HG03469 (cell line): ENCODE data around the gene CAMTA2.

Experiments
- ATAC-seq: cut with Tn5 transposase; IDR thresholded peaks from one replicate; pipeline ENCODE4 v1.9.1; 2021; ENCODE audit warnings: mild to moderate bottlenecking, moderate library complexity, moderate number of reproducible peaks; ENCODE audit not compliant: unreplicated experiment

The CAMTA2 gene

DNA sequence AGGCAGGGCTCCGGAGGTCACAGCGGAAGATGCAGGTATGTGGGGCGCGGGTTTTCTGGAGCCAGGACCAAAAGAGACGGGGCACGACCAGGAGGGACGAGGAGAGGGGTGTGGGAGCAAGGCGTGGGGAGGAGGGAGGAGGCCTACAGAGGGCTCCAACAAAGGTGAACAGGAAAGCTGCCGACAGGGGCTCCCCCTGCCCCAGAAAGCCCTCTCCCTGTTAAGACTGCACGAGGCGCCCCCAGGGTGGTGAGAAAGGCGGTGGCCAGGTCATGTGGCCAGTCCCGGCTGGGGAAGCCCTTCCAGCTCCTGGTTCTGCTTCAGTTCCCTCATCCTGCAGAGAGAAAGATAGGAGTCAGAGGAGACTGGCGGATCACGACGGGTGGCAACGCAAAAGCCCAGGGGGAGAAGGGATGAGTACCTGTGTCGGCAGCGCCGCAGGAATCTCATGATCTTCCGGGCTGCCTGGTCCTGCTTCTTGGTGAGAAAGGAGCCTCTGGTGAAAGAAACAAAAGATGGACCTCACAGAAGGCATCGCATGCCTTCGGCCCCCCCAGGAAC, 18.9 kb downstream of the CAMTA2 start:
- ATAC-seq: no peak

DNA sequence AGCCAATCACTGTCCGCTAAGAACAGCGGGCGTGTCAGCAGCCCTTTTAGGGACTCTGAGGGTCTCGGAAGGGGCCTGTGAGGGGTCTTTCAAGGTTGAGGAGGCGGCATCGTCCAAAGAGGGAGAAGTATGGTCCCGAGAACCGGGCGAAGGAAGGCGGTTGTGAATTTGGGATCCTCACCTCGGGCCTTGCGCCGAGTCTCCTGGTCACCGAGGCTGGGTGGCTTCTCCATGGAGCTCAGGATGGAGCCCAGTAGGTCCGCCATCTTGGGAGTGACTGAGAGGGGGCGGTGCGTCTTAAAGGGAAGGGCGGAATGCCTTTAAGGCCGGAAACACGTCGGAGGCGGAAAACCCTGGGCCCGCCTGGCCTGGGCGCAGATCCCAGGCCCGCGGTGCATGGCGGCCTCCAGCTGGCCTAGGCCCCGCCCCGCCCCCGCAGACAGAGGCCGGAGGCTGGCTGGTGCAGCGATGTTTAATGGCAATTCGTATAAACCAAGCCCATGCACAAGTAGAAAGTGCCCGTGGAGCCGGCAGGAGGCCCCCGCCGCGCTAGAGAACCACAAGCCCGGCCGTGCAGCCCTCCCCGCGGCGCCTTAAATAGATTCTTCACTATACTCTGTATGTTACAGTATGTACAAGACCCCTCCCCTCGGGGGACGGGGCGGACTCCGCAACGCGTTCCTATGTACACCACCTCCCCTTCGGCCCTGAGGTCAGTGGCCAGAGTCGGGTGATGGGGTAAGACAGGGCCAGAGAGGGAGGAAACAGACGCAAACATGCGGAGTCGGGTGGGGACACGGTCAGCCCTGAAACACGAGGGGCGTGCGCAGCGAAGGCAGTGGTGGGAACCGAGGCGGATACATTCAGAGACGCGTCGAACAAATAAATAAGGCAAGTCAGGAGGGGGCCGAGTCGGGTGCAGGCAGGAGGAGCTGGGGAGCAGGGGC, 19.7 kb downstream of the CAMTA2 start, which contains the start of gene SPAG7:
Gene SPAG7 (minus strand): TSS at position 279 of the 947 bp plus-strand sequence. CDS start 13 bp downstream, at position 266.
- ATAC-seq: peak; percentile 32

DNA sequence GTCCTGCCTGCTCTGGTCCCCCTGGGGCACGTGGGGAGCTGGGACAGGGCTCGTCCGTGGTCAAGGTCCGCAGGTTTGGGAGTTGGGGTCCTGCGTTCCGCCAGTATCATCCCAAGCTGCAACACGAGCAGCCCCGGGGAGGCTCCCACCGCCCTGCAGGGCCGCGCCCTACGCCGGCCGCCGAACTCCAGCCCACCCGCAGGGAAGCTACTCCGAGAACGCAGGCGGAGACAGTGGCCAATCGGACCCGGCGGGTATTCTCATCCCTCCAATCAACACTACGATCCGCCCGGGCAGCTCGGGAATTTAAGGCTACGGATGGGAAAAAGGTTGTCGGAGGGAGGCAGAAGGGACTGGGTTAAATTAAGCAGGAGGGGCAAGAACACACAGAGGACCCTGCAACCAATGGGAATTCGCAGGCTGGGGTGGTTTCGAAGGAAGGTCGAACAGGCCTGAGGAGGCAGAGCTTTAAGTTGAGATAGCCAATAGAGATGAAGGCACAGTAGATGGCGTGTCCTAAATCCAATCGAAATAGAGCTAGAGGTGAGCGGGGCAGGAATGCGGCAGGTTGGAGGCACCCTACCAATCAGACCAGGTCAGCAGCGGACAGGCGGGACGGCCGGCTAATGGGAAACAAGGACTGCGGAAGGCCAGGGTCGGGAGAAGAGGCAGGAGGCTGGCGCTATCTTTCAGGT, 20.5 kb downstream of the CAMTA2 start:
- ATAC-seq: peak; percentile 67

DNA sequence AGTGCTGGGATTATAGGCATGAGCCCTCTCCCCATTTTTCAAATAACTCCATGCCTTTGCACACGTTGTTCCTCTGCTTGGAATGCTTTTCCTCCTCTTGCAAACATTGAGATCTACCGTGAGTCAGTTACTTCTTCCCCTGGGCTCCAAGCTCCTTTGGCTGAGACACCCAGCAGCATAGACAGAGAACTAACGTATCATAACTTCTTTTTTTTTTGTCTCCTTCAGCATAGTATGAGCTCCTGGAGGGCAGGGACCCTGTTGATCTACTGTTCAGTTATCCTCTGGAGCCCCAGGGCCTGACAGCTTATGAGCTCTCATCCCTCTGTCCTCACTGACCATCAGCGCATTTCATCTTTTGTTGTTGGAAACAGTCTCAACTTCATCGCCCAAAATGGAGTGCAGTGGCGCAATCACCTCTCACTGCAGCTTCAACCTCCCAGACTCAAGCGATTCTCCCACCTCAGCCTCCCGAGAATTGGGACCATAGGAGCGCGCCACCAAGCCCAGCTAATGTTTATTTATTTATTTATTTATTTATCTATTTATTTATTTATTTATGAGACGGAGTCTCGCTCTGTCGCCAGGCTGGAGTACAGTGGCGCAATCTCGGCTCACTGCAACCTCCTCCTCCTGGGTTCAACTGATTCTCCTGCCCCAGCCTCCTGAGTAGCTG, 22.0 kb downstream of the CAMTA2 start:
- no peak for ATAC-seq

DNA sequence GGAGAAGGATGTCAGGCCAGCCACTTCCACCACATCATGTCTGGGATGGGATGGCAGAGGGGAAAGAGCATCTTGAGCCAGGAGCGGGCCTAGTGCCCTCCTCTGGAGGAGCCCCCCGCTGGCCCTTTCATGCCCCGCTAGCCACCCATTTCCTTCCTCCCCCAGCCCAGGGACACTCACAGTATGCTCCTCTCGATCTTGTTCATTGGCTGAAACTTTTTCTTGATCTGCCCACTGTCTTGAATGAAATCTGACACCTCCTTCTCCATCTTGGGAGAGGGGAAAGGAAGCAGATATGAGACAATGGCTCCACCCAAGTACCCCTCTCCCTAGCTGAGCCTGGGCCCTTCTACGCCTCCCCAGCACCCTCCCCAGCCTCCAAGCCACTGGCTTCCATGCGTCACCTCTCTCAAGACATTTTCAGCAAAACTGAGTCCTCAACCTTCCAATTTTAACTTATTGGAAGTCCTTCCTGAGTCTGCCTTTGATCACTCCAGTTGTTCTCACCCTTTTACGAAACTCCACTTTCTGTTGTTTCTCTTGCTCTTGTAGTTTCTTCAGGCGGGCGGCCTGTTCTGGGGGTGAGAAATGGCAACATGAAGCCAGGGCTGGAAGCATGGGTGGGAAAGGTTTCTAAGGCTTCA, 27.1 kb downstream of the CAMTA2 start:
- ATAC-seq: no peak

DNA sequence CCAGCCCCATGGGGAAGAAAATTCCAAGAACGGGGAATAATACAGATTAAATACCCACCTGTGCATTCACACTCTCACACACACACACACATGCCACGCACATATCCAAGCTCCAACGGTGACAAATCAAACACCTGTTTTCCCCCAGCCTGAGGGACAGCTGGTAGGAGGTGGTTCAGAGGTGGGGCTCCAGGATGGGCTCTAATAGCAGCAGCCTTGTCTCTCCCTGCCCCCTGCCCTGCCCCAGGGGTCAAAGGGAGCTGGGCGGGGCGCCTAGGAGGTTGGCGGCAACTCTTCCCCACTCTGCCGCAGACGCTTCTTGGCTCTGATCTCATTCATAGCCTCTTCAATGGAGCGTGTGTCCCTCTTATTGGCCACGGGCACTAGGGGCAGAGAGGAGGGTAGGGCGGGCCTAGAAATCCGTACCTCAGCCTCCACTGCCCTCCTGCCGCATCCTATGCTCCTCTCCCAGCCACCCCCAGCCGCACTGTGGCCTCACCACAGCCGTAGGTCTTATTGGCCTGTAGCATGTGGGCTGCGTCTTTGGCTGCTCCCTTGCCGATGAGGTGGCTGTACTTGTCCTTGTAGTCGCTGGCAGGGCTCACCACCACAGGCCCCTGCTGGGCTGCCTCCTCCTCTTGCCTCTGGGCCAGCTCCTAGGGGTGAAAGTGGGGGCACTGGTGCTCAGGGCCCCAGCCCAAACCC, 28.1 kb downstream of the CAMTA2 start:
- ATAC-seq: no peak

DNA sequence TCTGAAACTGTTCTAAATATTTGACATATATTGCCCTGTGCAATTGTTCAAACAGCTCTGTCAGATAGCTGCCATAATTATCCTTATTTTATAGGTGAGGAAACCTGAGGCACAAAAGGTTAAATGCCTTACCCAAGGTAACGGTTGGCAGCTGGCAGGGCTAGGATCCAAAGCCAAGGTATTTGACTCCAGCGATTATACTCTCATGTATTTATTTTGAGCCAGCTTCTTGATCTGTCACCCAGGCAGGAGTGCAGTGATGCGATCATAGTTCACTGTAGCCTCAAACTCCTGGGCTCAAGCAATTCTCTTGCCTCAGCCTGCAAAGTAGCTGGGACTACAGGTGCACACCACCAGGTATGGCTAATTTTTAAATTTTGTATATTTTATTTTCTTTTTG, 29.4 kb downstream of the CAMTA2 start:
- no peak for ATAC-seq

DNA sequence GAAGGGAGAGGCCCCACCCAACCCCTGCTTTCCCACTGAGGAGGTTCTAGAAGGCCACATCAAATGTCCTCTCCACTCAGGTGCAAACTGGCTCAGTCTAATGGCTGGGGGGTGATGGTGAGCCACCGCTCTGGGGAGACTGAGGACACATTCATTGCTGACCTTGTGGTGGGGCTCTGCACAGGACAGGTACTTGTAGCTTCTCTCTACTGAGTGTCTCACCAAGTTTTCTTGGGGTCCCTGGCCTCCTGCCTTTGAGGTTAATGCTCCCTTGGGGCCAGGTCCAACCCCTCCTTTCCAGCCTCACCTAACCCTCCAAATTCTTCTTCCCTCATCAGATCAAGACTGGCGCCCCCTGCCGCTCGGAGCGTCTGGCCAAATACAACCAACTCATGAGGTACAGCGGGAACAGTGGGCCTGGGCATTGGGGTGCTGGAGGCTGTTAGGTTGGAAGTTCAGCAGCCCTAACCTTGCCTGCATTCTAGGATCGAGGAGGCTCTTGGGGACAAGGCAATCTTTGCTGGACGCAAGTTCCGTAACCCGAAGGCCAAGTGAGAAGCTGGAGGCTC, 30.9 kb downstream of the CAMTA2 start:
- ATAC-seq: no peak

DNA sequence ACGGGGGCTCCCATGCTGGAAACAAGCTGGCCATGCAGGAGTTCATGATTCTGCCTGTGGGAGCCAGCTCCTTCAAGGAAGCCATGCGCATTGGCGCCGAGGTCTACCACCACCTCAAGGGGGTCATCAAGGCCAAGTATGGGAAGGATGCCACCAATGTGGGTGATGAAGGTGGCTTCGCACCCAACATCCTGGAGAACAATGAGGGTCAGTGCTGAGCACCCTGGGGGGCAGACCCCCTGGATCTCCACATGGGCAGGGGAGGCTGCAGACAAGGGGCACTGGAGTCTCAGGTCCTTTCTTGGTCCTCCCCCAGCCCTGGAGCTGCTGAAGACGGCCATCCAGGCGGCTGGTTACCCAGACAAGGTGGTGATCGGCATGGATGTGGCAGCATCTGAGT, 32.4 kb downstream of the CAMTA2 start:
- ATAC-seq: no peak

DNA sequence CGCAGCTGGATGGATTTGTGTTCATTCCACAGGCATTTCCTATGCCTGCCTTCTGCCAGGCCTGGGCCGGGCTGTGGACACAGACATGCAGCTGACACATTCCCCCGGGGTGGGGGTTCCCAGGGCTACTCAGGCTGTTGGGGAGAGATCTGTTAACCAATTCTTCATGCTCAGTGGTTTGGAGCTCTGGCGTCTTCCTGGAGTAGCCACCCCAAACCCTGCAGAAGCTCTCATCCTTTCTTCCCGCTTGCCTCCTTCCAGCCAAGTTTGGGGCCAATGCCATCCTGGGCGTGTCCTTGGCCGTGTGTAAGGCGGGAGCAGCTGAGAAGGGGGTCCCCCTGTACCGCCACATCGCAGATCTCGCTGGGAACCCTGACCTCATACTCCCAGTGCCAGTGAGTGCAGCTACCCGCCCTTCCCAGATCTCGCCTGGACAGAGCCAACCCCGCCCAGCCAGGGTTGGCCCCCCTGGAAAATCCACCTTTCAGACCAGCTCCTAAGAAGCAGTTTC, 34.0 kb downstream of the CAMTA2 start:
- ATAC-seq: no peak

DNA sequence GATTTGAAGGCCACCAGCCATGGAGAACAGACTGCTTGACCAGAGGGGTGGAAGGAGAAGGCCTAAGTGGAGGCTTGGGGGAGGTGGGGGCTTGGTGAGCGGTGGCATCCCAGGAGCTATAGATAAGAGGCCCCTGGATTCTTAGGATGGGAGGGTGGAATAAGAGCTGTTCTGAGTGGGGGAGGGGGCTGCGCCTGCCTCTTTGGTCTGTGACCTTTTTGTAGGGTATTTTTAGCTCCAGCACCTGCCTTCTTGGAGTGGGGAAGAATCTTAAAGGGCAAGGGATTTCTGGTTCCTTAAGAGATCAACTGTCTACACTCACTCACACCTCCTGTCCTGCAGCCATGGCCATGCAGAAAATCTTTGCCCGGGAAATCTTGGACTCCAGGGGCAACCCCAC, 36.0 kb downstream of the CAMTA2 start:
- ATAC-seq: no peak

DNA sequence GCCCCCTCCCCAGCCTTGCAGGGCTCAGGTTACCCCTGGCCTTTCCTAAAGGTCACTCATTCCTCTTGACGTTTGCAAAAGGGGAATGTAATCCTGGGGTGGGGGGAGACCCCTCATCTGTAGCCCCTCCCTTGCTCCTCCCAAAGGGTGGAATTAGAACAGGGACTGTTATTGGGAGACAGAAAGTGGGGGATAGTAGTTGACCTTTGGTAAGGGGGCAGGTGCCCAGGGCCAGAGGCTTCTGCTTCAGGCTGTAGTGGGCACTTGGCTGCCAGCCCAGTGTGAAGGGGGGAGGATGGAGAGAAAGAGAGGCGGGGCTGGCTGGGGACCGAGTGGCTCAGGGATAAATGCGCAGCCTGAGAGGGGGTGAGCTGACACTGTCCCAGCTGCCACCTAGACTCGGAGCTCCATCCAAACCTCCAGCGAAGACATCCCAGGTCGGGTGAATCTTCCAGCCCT, 36.7 kb downstream of the CAMTA2 start, which contains the start of gene ENO3:
Gene ENO3 (plus strand): TSS at position 374 of the 459 bp plus-strand sequence. CDS start 711 bp downstream, outside the sequence.
- no peak for ATAC-seq

DNA sequence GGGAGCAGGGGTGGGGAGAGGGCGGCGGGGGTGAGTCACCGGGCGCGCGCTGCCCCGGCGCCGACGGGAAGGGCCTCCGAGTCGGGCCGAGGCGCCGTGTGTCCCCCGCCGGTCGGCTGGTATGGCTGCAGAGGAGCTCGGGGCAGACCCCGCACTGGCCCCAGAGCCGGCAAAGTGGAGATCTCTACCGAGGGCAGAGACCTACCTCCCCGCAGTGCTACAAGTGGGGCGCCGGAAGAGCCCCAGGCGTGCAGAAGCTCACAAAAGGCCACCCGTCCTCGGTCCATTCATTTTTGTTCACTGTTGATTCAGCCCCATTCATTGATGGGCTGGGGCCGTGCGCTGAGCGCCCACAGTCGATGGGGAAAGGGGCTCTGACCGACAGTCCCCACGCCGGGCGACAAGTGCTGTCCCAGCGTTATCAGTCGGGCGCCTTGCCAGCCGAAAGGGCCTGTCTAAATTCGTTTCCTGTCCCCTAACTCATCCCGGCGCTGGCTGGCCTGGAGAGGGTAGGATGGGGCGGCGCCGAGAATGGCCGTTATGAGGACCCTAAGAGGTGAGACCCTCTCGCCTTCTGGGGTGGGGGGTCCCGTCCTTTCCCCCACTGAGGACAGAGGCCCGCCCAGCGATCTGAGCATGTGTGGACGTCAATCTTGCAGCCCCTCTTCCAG, 37.3 kb downstream of the CAMTA2 start:
- ATAC-seq: no peak

DNA sequence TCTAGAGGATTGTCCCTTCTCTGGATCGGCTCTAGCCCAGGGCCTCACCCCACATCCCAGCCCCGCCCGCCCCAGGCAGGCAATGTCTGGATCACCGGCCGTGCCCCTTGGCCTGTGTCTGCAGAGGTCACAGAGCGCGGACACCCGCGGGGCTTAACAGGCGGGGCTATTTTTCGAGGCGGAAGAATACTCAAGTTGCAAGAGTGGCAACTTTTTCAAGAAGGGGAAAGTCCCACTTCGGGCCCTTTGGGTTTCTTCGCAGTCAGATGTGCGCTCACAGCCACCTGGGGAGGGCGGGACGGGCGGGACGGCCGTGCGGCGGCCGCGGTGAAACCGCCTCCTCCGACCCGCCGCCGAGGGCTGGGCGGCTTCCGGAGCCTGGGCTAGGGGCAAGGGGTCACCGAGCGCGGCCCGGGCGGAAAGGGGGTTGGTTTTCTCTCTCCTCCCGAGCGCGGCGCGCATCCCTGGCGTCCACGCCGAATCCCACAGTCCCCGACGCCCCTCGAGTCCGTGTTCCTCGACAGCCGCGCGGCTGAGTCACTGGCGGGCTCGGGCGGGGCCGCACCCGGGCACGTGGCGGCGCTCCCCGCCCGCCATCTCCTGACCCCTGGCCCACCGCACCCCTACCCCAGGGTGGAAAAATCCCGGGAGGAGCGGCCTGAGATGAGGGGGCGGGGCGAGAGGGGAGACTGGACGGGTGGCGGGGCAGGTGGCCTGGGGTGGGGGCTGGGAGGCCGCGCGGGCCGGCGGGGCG, 38.0 kb downstream of the CAMTA2 start:
- no peak for ATAC-seq

DNA sequence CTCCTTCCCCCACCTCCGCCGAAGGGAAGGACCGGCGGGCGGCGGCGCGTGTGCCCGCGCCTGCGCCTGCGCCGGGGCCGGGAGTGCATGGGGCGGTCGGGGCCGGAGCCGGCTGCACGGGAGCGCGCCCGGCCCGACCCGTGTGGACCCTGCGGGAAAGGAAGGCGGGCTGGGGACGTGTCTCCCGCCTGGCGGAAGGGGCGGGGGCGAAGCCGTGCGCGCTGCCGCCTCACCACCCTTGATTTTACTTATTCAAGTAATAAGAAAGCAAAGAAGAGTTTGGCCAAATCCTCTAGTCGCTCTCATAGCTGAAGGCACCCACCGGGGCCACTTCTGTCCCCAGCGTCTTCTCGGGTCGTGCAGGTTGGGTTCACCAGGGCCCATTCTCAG, 38.5 kb downstream of the CAMTA2 start:
- no peak for ATAC-seq

DNA sequence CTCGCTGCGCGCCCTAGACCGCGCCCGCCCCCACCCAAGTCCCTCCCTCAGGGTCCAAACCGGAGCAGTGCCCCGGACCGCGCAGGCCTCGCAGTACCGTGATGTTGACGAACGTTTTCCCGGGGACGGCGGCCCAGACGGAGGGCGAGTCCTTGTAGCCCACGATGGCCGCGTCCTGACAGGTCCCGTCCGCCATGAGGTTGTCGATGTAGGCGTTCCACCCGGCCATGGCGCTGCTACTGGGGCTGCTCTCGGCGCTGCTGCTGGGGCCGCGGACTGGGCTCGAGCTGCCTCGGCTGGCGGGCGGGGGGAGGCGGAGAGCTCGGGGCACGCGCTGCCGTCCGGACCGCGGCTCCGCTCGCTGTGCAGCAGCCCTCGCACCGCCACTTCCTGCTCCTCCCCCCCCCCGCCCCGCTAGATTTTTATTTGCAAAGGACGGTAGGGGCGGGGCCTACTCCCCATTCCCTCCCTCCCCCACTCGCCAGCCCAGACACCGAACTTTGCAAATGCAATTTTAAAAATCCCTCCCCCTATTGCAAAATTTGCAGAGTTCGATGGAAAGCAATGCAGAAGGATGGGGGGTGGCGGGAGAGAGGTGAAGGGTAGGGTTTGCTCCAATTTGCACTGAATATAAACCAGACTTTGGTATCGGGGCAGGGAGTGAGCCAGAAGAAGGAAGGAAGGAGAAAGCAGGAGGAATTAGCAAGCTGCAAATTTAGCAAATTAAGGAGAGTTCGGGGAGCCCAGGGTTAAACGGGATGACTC, 39.1 kb downstream of the CAMTA2 start, which contains the start of gene PFN1:
Gene PFN1 (minus strand): TSS at position 365 of the 765 bp plus-strand sequence. CDS start 136 bp downstream, at position 229.
- ATAC-seq: no peak
